Urothelium cell line (cell line): ENCODE measurements around the gene XXYLT1.
"Not testable (repeated sequence)": the region's sequence is repeated elsewhere in the genome, so short reads cannot be mapped to it uniquely, and the experiment has no call there.

Experiments used
- DNase-seq: peaks from one replicate; pipeline ENCODE4 v3.0.0; 2011; ENCODE audit warnings: low spot score, mixed read lengths
- FAIRE-seq: peaks from 2 replicates; lab custom pipeline; 2011; peaks lifted over from hg19 to GRCh38; lab: Jason Lieb, UNC

XXYLT1 gene

GRCh38 chr3:195057716-195058115 lies 213.2 kb downstream of the XXYLT1 start:
- no peak for FAIRE-seq
- no peak for DNase-seq

GRCh38 chr3:195056506-195056905 lies 214.5 kb downstream of the XXYLT1 start:
- DNase-seq (no peak), FAIRE-seq (no peak)

GRCh38 chr3:195054311-195054710 lies 216.6 kb downstream of the XXYLT1 start:
- no peak for FAIRE-seq
- DNase-seq: no peak

GRCh38 chr3:195052939-195053338 lies 218.0 kb downstream of the XXYLT1 start:
- no peak for DNase-seq
- no peak for FAIRE-seq

GRCh38 chr3:195050296-195050695 lies 220.7 kb downstream of the XXYLT1 start:
- not testable (repeated sequence) for DNase-seq, FAIRE-seq

GRCh38 chr3:195048059-195048905 lies 222.7 kb downstream of the XXYLT1 start:
- no peak for DNase-seq
- FAIRE-seq: no peak

- no peak for FAIRE-seq
- no peak for DNase-seq
These were observed 223.4 kb downstream of the XXYLT1 start for GRCh38 chr3:195047536-195047935.

- DNase-seq (no peak), FAIRE-seq (no peak)
These were observed 224.5 kb downstream of the XXYLT1 start for GRCh38 chr3:195046441-195046840.

GRCh38 chr3:195045481-195046210 lies 225.3 kb downstream of the XXYLT1 start:
- FAIRE-seq: no peak
- DNase-seq: no peak

- DNase-seq: no peak
- FAIRE-seq: no peak
These were observed 226.5 kb downstream of the XXYLT1 start for GRCh38 chr3:195044411-195044810.

GRCh38 chr3:195043607-195044339 lies 227.2 kb downstream of the XXYLT1 start:
- no peak for FAIRE-seq
- DNase-seq: no peak

- no peak for DNase-seq
- FAIRE-seq: no peak
These were observed 228.0 kb downstream of the XXYLT1 start for GRCh38 chr3:195042743-195043606.

GRCh38 chr3:195041871-195042742 lies 228.9 kb downstream of the XXYLT1 start:
- DNase-seq (no peak), FAIRE-seq (no peak)

- no peak for FAIRE-seq
- DNase-seq: peak; percentile 78
These were observed 230.0 kb downstream of the XXYLT1 start for GRCh38 chr3:195040773-195041520.

GRCh38 chr3:195040094-195040493 lies 230.9 kb downstream of the XXYLT1 start:
- no peak for DNase-seq

GRCh38 chr3:195039180-195039843 lies 231.6 kb downstream of the XXYLT1 start:
- no peak for FAIRE-seq
- DNase-seq: no peak

More at GRCh38 chr3:195040094-195040493, 230.9 kb downstream of the XXYLT1 start:
- FAIRE-seq: peak; percentile 55

GRCh38 chr3:195038161-195038560 lies 232.8 kb downstream of the XXYLT1 start:
- no peak for FAIRE-seq
- no peak for DNase-seq

- not testable (repeated sequence) for FAIRE-seq, DNase-seq
These were observed 233.4 kb downstream of the XXYLT1 start for GRCh38 chr3:195037586-195037985.
